Breast epithelium (tissue), 4 donors: ENCODE measurements around the gene TMEM151B. TPM values are rescaled to one million over a fixed set of nuclear protein-coding genes. Genes with fewer than 3 reads are reported as not detected.

ENCODE experiments used
- DNase-seq, 2 donors: peaks; one replicate each; pipeline ENCODE4 v3.0.0-alpha.2; 2019; ENCODE audit warnings: low spot score in 2 of 2
- H3K27ac ChIP-seq, 2 donors: fragments of 200-600 bp; sonication (generic) in 1 of 2; one replicate each; pipeline ENCODE4 v1.5.1; 2016 to 2019; ENCODE audit warnings: mild to moderate bottlenecking in 1 of 2
- H3K27me3 ChIP-seq, 2 donors: fragments of 200-600 bp; sonication (generic) in 1 of 2; one replicate each; pipeline versions ENCODE4 v1.5.1 to v1.6.0; 2017 to 2019; ENCODE audit warnings: control low read depth in 1 of 2, mild to moderate bottlenecking in 1 of 2
- H3K36me3 ChIP-seq: fragments of 200-600 bp; one replicate; pipeline ENCODE4 v1.5.1; 2019
- H3K4me1 ChIP-seq, 2 donors: fragments of 200-600 bp; sonication (generic); one replicate each; pipeline ENCODE4 v1.5.1; 2016 to 2019; ENCODE audit warnings: control low read depth in 1 of 2
- H3K4me3 ChIP-seq, 3 donors: fragments of 200-600 bp; sonication (generic); 1 replicate in 2 of 3; 2 replicates in 1 of 3; pipeline ENCODE4 v1.5.1; 2016 to 2019; ENCODE audit warnings: mild to moderate bottlenecking in 3 of 3, moderate library complexity in 2 of 3
- H3K9me3 ChIP-seq, 2 donors: fragments of 200-600 bp; sonication (generic) in 1 of 2; one replicate each; pipeline ENCODE4 v1.5.1; 2016 to 2019; ENCODE audit warnings: control low read depth in 1 of 2
- CTCF ChIP-seq, 3 donors: fragments of 450-650 bp; IDR thresholded peaks; one replicate each; pipeline ENCODE4 v1.5.1; 2016 to 2017; ENCODE audit warnings: antibody characterized with exemption in 3 of 3, mild to moderate bottlenecking in 3 of 3, moderate library complexity in 3 of 3
- POLR2A ChIP-seq: fragments of 450-650 bp; IDR thresholded peaks from one replicate; pipeline ENCODE4 v1.6.1; 2016; ENCODE audit warnings: antibody characterized with exemption, mild to moderate bottlenecking, moderate library complexity
- POLR2AphosphoS5 ChIP-seq, 3 donors: sonication (generic); formaldehyde crosslinking; IDR thresholded peaks; one replicate each; pipeline ENCODE4 v1.6.1; 2017; ENCODE audit warnings: antibody characterized with exemption in 3 of 3
- intact Hi-C: fragments of 100-400 bp; cut with DNase I; formaldehyde crosslinking; loops from one replicate; pipeline ENCODE4 v1.15.1; 2023; ENCODE audit warnings: low total_unique reads
- total RNA-seq, 3 donors: library from RNA; depleted of rRNA; stranded (reverse); fragments of >200 nt; gene quantifications; one replicate each; pipeline ENCODE4 v1.1.0, GENCODE V29; 2016

Gene TMEM151B
- total RNA-seq, 3 donors from 2014 or later: 0.15 TPM; not detected in 2

GRCh38 chr6:44277763-44278162, 7.5 kb downstream of the TMEM151B start:
- TF ChIP-seq POLR2A: no peak
- H3K4me1 ChIP-seq: no peaks in the 10 kb centered on the region
- intact Hi-C loops: no loop called here
- no peak for DNase-seq
- no peaks in the 10 kb centered on the region for H3K36me3 ChIP-seq
- peaks cover 0 to 39% of the 10 kb centered on the region in 2 donors for H3K27me3 ChIP-seq
- no peak overlapping the region for H3K4me3 ChIP-seq
- no peaks in the 10 kb centered on the region for H3K9me3 ChIP-seq
- no peak overlapping the region for H3K27ac ChIP-seq

- TF ChIP-seq CTCF (IDR thresholded peaks at IDR 0.05) (no peak), POLR2A (no peak), POLR2AphosphoS5 (IDR thresholded peaks at IDR 0.05) (no peak)
- no peak overlapping the region for H3K4me3 ChIP-seq
- no peaks in the 10 kb centered on the region for H3K36me3 ChIP-seq
- H3K27me3 ChIP-seq: peaks cover 0 to 33% of the 10 kb centered on the region in 2 donors
- DNase-seq: no peak
- no peaks in the 10 kb centered on the region for H3K4me1 ChIP-seq
- H3K9me3 ChIP-seq: no peaks in the 10 kb centered on the region
- intact Hi-C loops: no loop called here
- no peak overlapping the region for H3K27ac ChIP-seq
These were observed 8.1 kb downstream of the TMEM151B start for GRCh38 chr6:44278315-44278714.

GRCh38 chr6:44278774-44279697, 8.8 kb downstream of the TMEM151B start:
- Histone ChIP-seq H3K4me3 (no peak overlapping the region), H3K27me3 (peaks cover 0 to 29% of the 10 kb centered on the region in 2 donors), H3K9me3 (no peaks in the 10 kb centered on the region), H3K27ac (no peak overlapping the region), H3K4me1 (no peaks in the 10 kb centered on the region), H3K36me3 (no peaks in the 10 kb centered on the region)
- TF ChIP-seq POLR2AphosphoS5 (IDR thresholded peaks at IDR 0.05) (no peak), CTCF (IDR thresholded peaks at IDR 0.05) (no peak), POLR2A (no peak)
- intact Hi-C loops: no loop called here
- DNase-seq: no peak

- Histone ChIP-seq H3K9me3 (no peaks in the 10 kb centered on the region), H3K27ac (no peak overlapping the region), H3K27me3 (peaks cover 0 to 10% of the 10 kb centered on the region in 2 donors), H3K4me1 (no peaks in the 10 kb centered on the region), H3K4me3 (no peak overlapping the region), H3K36me3 (no peaks in the 10 kb centered on the region)
- TF ChIP-seq POLR2A (no peak), POLR2AphosphoS5 (IDR thresholded peaks at IDR 0.05) (no peak), CTCF (IDR thresholded peaks at IDR 0.05) (no peak)
- DNase-seq: no peak
- intact Hi-C loops: no loop called here
These were observed 13.9 kb downstream of the TMEM151B start for GRCh38 chr6:44284121-44284520.

- no peak overlapping the region for H3K4me3 ChIP-seq
- H3K36me3 ChIP-seq: no peaks in the 10 kb centered on the region
- no peak overlapping the region for H3K27ac ChIP-seq
- TF ChIP-seq POLR2A: no peak
- TF ChIP-seq CTCF (IDR thresholded peaks at IDR 0.05): no peak
- no peak for TF ChIP-seq POLR2AphosphoS5 (IDR thresholded peaks at IDR 0.05)
- H3K9me3 ChIP-seq: no peaks in the 10 kb centered on the region
- H3K4me1 ChIP-seq: no peaks in the 10 kb centered on the region
- intact Hi-C loops: no loop called here
- DNase-seq: no peak
- peaks cover 0 to 15% of the 10 kb centered on the region in 2 donors for H3K27me3 ChIP-seq
These were observed 14.6 kb downstream of the TMEM151B start for GRCh38 chr6:44284867-44285266.
